ENCODE data around the gene UNC5C.
A peak's percentile ranks its signal among the peaks of the same experiment; 100 is the strongest.

Gene UNC5C

DNA sequence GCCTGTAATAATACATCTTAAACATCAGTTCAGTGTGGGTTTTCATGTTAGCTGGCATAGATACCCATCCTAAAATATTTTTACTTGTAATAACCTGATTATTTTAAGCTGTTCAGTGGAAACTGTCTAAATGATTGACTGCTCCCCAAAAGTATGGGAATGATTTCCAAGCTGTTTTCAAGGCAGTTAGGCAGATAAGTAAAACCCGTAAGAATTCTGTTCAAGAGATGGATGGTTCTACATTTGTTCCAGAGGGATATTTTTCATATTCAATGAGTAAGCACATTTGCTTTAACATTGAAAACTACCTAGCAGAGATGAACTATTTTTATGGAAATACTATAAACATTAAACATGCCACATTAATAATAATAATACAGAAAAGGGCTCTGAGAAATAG lies 161.1 kb downstream of the UNC5C start:
- DNase-seq: no peak

DNA sequence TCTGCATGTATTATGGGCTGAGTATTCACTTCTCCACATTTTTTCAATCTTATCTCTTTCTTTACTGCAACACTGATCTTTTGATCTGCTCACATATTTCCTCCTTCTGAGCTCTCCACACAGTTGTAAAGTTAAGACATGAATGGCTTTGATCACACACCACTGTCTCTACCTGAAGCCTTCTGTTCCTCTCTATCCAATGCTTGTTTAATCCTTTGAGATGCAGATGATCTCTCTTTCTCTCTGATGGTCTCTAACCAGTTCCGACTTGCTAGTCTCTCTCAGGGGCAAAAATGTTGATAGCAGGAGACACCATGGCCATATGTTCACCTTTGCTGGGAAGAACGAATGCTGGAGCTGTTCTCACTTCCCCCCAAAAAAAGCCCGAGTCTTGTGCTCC lies 162.4 kb downstream of the UNC5C start:
- no peak for DNase-seq

DNA sequence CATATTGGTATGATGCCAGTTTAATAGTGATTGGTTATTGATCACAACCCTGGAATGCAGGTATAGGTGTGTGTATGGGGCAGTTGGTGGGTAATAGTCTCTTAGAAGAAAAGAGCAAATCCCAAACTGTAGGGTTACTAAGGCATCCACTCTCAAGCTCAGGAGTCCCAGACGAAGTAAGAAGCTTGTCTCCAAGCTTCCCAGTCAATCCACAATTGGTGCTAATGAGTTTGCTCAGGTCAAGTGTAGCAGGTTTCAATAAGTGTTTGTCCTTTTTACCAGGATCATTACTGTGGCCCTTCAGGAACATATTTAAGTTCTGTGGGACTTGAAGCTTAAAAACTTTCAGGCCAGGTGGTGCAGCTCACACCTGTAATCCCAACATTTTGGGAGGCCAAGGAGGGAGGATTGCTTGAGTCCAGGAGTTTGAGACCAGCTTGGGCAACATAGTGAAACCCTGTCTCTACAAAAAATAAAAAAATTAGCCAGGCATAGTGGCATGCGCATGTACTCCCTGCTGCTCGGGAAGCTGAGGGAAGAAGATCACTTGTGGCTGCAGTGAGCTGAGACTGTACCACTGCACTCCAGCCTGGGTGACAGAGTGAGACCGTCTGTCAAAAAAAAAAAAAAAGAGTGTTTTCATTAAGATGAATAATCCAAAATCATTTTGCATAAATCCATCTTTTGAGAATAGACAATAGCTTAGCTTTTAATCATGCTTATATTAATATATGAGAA lies 166.8 kb downstream of the UNC5C start:
- no peak for DNase-seq

DNA sequence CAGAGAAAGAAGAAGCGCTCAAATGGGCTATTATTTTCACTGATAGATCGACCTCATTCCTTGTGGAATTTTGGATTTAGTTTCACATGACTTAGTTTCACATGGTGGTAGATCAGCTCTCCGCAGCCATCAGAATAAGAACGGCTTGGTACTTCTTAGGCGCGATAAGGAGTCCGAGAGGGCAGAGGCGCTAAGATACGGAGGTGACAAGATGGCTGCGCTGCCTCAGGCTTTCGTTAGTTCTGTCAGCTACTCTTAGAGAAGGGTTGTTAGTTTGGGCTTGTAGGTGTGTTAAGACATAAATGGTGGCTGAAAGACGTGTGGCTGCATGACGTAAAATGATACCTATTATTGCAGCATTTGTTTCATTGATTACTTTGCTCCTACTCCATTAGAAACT lies 169.1 kb downstream of the UNC5C start:
- no peak for DNase-seq

DNA sequence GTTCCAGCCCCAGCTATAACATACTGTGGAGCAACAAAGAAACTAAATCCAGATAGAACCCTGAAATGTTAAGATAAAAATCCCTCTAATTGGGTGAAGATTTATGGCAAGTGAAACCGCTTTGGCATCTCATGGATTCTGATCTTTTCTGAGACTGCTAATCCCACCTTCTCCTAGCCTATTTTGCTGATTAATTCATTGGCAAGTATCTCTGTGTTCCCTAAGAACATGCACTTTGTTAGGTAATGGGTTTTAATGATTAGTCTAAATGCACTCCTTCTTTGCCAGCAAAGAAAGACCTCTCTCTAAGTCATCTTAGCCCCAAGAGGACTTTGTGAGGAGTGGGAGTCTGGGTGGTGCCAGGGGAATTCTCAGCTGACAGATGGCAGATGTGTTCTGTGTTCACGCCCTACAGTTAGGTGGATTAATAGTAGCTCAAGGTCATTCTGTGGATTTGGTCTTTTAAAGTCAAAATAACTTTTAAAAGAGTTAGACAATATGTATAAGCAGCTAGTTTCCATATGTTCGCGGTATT lies 171.3 kb downstream of the UNC5C start:
- no peak for DNase-seq

DNA sequence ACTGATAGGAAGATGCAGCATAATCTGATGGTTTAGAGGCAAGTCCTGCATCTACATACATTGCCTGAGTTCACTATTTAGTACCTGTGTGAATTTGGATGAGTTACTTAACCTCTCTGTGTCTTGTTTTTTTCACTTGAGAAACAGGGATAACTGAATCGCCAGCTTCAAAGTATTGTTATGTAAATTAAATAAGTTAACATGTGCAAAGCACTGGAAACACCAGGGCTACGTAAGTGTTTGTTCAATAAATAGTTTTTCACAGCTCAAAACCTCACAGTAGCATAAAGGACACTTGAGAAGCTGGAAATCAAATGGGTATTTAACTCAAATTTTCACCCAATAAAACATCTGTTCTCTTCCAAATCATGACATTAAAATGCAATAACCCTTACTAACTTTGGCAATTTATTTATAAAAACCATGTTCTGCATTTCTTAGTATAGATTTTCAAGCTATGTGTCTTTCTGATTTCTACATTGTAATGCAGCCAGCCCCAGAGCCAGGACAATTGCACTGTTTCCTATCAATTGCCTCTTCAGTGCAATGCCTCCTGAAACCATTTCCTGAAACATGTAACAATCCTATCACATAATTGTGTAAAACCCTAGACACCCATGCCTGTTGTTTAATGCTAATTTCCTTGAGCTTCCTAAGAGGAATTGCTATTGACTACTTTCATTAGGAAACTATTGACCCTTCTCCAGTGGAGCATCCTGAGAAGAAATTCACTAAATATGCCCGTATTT lies 177.1 kb downstream of the UNC5C start:
- no peak for DNase-seq

DNA sequence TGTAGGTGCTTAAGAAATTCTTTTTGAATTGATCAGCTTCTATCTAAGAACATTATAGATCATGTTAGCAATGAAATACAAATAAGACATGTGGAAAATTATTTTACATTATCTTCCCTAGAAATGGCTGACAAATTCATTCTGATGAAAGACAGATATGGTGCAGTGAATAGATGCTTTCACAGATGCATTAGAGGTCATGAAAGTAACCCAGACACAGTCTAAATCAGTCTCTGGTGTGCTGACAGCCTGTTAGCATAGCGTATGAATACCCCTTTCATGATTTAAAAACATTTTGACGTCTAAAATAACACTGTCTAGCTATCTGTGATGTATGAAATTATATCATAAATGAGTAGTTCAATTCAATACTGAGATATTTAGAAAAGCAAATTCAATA lies 180.9 kb downstream of the UNC5C start:
- no peak for DNase-seq

DNA sequence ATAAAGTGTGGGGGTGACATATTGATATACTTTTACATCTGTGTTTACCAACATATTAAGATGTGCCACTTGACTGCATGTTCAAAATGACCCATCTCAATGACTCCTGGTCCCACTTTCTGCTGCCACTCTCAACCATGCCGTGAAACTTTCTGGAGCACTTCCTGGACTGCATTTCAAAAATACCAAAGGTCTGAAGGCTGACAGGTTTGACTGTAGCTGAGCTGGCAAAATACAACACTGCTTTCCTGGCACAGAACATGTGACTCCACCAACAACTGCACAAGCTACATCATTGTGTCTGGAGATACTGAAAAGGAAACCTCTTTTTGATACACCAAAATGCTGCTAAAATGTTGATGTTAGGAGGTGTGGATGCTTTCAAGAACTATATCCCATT lies 184.8 kb downstream of the UNC5C start:
- no peak for DNase-seq

DNA sequence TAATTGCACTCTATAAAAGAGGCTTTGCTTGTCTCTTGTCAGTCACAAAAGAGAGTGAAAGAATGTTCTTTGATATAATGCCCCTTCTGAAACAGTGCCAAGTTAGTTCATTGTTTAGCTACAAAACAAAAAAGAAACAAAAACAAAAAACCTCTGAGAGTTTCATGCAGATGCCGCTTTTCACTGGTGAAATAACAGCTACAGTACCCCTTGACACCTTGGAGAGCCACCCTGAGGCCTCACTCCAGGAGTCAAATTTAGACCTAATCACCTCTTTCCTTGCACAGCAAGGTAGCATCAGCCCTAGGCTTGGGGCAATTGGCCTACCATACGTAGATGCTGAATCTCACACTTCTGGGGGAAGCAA lies 185.2 kb downstream of the UNC5C start:
- no peak for DNase-seq

DNA sequence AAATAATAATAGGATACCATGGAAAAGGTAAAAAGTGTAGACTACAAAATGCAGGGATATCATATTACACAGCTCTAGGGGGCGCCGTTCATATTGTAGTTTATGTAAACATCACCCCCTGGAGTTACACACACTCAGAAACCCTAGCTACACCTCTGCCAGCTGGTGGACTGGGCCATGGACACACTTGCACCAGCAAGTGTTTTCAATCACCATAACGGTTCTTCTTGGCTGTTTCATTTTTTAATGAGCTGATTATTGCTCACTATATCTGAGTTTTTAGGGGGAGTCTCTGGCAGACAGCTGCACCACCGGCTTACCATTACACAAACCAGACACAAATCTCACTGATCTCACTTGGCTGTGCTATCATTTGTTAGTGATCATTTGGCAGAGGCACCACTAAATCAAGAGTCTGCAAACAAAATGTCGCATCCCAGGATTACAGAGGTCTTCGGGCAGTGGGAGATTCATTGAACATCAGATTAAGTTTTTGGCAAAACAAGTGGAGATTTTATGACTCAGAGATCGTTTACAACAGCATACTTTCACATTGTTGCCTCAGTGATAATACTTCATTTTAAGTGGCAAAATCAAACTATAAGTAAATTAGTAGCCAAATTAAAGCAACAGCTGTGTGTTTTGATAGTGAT lies 185.7 kb downstream of the UNC5C start:
- peak in 1 of 2 experiments; percentile 2 for DNase-seq

DNA sequence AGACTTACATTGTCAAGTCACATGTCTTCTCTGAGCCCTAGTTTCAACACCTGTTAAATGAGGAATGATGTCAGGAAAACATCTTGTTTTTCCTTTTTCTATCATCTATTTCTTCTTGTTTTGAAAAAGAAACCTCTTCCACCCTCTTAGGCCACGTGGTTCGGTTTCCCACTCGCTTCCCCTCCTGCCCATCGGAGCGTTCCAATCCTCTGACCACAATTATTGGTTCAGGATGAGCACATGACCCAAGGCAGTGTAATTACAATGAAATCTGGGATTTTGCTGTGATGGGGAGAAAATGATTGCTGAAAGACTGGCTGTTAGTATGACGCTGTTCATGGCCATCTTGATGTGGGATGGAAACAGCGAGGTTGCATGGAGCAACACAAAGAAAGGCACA lies 186.7 kb downstream of the UNC5C start:
- DNase-seq: no peak

DNA sequence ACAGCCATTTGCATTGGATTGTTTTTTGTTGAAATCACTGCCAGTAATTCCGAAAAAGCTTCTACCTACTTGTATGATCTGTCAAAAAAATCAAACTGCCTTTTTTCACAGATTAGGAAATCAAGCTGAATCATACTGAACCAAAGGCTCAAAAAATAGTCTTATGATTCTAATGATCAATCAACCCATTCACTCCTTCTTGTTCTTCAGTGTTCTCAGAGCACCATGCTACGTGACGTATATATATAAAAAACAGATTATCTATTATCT lies 187.1 kb downstream of the UNC5C start:
- no peak for DNase-seq

DNA sequence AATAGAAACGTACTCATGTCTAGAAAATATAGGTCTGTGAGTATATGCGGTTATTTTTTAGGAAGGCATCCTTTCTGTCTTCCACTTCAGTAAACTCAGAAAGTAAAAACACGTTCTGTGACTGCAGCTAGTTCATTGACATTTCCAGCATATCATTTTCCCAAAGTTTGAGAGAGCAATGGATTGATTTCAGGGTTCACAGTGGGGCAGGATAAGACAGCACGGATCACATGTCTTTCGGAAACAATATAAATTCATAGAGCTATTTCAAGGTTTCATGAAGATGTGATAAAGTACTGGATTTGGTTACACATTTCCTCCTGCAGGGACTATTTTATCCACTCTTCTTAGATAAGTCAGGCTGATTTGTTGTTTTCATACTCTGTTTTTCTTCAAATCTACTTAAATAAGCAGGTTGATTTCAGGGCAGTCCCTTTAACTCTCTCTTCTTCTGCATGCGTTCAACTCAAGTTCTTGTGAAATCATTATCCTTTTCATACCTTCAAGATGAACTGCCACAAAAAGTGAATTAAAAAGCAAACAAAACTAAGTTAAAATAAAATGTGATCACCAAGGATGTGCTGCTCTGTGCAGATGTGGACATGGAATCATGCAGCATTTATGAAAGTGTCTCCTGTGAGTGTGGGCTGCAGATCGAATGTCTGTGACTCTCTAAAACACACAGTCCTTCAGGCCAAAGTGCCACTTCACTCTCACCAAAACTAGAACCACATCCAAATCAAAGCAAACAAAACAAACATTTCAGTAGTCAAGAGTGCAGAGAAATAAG lies 187.7 kb downstream of the UNC5C start:
- peak; percentile 35 to 57 for DNase-seq

DNA sequence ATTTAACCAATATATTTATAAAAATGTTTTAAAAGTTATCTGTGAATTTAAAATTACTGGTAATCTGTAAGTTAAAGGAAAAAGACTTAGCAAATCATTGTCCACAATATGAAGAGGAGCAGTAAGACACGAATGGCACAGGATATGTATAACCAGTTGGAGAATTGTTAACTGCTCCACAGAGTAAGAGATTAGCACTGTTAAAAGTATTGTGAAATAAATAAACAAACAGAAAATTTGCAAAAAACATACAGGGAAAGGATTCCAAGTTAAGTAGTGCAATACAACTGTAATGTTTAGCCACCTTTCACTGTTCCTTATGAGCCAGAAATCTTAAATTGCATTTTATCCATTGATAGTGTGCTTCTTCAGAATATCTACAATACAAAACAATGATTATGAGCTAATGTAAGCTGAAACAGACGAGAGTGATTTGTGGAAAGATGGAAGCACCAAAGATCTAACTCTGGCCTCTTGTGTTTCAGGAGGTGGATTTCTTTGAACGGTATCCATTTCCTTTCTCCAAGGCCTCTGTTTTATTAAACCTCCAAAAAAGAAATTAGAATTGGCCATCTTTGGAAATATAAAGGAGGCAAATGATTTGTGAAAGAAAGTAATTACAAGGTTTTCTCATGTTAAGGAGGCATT lies 188.4 kb downstream of the UNC5C start:
- DNase-seq: no peak

DNA sequence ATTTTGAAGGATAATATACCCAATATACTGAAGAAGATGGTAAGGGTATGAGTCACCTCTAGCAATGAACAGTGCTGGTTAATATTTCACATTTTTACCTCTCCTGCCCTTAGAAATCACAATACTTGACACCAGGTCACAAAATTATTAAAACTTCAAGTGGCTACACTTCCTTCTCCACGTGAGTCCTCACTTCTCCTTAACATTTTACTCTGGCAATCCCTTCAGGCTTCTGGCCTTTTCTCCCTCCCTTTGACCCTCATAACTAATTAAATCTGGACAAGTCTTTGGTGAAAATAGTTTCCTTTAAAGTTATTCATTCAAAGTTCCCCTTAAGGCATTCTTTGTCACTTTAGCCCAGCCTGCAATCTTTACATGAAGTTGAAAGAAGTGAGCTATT lies 190.4 kb downstream of the UNC5C start:
- no peak for DNase-seq

DNA sequence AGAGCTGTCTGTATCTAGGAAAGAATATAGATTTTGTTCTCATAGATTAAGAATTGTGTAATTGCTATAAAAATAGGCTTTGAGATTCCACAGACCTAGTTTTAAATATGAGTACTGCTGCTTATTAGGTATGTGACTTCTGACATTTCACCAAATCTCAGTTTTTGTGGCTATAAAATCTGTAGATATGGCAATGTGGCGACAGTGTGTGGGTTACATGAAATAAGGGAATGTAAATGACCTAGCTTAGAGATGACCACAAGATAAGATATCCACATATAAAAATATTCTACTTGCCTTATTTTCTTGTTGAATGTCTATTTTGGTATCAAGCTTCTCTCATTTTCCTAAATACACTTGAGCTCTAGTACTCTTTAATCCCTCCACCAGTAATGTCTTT lies 193.8 kb downstream of the UNC5C start:
- no peak for DNase-seq

DNA sequence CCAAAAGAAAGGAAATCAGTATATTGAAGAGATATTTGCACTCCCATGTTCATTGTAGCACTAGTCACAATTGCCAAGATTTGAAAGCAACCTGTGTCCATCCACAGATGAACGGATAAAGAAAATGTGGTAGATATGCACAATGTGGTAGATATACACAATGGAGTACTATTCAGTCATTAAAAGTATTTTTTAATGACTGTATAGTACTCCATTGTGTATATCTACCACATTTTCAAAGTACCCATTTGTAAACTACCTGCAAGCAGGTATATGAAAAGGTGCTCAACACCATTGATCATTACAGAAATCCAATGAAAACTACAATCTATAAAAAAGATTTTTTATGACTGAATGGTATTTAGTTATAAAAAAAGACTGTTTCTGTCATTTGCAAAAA lies 200.4 kb downstream of the UNC5C start:
- no peak for DNase-seq

DNA sequence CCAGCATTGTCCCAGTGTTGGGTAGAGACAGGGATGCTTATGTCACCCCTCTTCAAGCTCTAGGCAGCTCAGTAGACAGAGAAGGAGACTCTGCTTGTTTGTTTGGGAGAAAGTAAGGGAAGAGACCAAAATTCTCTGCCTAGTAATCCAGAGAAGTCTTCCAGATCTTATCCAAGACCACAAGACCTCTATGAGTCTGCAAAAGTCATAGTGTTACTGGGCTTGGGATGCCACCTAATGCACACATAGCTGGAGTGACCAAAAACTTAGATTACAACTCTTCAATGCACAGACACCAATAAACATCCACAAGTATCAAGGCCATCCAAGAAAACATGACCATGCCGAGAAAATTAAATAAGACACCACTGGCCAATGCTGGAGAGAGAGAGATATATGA lies 205.5 kb downstream of the UNC5C start:
- DNase-seq: no peak

DNA sequence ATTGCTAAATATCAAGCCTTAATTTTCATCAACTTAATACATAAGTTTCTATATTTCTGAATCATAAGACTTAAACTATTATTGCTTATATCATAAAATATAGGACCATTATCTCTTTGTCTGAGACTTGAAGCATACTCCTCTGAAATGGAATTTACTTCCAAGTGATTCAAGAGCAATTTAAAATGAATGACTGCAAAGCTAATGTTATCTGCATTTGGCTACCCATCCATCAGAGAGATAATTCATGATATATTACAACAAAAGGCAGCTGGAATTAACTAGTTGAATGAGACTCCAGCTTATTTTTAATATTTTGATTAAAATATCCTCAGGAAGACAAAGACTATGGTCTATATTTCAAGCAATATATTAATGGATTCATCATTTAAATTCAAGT lies 208.6 kb downstream of the UNC5C start:
- DNase-seq: no peak

DNA sequence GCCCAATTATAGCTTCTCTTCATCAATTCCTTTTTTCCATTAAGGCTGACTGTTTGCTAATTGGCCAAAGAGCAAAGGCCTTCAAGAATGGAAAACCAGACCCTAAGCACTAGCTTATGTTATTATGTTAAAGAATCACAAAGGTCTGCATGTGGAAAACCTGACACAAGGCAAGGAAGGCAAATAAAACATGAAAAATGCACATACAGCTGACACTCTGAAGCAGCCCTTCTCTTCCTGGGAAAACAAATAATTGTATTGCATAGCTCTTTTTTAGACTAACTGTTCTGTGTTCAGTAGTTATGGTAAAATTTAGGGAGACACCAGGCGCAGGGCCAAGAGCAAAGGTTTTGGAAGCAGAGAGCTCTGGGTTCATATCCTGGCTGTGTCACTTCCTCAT lies 223.1 kb downstream of the UNC5C start:
- DNase-seq: no peak

DNA sequence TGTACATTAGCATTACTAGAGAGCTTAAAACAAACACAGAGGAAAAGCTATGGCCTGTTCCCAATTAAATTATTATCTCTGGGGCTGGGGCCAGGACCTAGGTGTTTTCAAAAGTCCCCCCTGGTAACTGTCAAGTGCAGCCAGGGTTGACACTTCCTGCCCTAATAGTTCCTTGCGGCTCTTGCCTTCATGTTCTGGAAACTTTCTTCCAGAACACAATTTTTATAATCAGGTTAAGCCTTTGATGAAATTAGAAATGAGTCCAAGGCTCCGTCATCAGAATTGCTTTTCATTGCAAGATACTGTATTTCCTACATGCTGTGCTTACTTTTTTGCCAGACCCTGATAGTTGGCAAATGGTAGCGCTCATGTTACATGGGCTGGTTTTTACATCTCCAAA lies 229.6 kb downstream of the UNC5C start:
- DNase-seq: no peak

DNA sequence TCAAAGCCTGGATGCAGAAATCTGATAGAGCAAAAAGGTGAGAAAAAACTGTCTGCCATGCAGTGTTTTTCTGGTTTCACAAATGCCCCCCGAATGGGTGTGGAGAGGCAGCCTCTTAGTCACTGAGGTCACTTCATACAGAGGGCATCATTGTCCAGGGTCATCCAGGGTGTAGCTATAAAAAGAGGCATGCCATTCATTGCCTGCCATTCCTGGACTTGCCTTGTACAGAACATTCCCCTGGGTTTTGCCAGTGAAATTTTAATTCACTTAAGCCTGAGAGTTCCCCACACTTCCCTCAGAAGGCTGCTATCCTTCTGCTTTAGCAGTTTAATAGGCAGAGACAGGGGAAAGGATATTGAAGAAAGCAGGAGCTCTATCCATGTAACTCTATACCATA lies 230.3 kb downstream of the UNC5C start:
- DNase-seq: no peak

DNA sequence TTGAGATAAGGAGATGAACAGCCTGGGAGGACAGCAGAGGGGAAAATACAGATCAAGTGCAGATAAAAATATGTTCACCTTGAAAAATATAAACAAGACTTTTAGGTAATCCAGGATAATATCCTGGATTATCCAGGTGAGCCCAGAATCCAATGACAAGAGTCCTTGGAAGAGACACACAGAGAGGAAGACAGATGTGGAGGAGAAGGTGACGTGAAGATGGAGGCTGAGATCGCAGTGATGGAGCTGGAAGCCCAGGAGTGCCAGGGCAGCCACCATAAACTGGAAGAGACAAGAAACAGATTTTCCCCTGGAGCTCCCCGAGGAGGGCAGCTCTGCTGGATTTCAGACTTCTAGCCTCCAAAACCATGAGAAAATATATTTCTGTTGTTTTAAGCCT lies 230.7 kb downstream of the UNC5C start:
- DNase-seq: no peak
